ENCODE data around the gene TARS3.

The TARS3 gene

GRCh38 chr15:101698314-101698713 is 26.0 kb downstream of the TARS3 start:
- no peak for DNase-seq (ENCODE audit: low read depth)

- DNase-seq (ENCODE audit: low read depth): no peak
These were observed 26.8 kb downstream of the TARS3 start for GRCh38 chr15:101697488-101697887.

GRCh38 chr15:101696829-101697228 is 27.4 kb downstream of the TARS3 start:
- no peak for DNase-seq (ENCODE audit: low read depth)

- no peak for DNase-seq (ENCODE audit: low read depth)
These were observed 30.0 kb downstream of the TARS3 start for GRCh38 chr15:101694261-101694660.

GRCh38 chr15:101692801-101693598 is 31.3 kb downstream of the TARS3 start:
- no peak for DNase-seq (ENCODE audit: low read depth)

DNA sequence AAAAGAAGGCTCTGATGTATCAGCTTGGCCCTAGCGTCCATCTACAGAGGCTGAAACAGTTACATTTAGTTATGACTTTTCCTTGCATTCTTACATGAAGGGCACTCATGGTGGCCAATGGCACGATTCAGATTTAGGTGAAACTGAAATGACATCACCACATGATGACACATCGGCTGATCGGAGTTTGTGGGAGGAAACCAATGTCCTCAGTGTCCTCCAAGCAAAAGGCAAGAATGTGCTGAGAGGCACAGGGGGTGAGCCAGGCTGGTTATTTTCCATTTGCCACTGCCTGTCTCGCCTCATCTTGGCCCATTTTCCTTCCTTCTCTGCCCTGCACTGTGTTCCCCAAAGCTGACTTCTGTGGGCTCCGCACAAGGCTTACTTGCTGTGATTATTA is 34.4 kb downstream of the TARS3 start:
- DNase-seq (ENCODE audit: low read depth): no peak

- no peak for DNase-seq (ENCODE audit: low read depth)
These were observed 37.6 kb downstream of the TARS3 start for GRCh38 chr15:101686718-101687117.

GRCh38 chr15:101684877-101685276 is 39.4 kb downstream of the TARS3 start:
- DNase-seq (ENCODE audit: low read depth): no peak

- DNase-seq (ENCODE audit: low read depth): peak; percentile 44
These were observed 39.9 kb downstream of the TARS3 start for GRCh38 chr15:101684384-101684783.

GRCh38 chr15:101679806-101680205 is 44.5 kb downstream of the TARS3 start:
- no peak for DNase-seq (ENCODE audit: low read depth)

- peak; percentile 54 for DNase-seq (ENCODE audit: low read depth)
These were observed 47.3 kb downstream of the TARS3 start for GRCh38 chr15:101676921-101677329.

DNA sequence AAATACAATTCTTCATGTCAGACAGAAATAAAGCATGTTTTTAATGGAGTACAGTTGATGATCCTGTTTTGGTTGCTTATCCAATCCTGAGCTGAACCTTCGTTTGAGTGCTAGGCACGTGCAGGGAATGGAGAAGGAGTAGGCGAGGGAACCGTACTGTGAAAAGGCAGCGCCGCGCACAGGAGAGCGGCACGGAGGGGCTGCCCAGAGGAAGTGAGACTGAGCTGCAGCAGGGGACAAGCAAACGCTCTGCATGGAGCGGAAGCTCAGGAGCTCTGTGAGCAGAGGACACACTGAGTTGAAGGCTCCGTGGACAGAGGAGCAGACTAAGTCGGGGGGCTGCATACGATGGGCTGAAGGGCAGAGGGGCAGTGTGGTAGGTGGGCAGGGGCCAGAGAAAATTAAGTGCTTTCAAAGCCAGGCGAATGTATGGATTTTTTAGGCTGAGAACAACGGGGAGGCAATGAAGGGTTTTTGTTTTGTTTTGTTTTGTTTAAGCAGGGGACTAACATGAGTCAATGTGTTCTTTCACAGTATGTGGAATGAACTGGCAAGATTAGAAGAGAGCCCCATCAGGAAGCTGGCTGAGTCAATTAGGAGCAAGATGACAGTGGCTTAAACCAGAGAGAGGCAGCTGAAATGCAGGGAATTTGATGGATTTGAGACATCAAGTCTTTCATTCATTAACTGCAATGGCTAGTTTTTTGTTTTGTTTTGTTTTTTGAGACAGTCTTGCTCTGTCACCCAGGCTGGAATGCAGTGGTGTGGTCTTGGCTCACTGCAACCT is 48.3 kb downstream of the TARS3 start:
- peak; percentile 80 for DNase-seq (ENCODE audit: low read depth)

GRCh38 chr15:101675015-101675414 is 49.3 kb downstream of the TARS3 start:
- peak; percentile 65 for DNase-seq (ENCODE audit: low read depth)

- DNase-seq (ENCODE audit: low read depth): no peak
These were observed 52.0 kb downstream of the TARS3 start for GRCh38 chr15:101672298-101672697.

- DNase-seq (ENCODE audit: low read depth): no peak
These were observed 54.5 kb downstream of the TARS3 start for GRCh38 chr15:101669744-101670143.

- no peak for DNase-seq (ENCODE audit: low read depth)
These were observed 56.4 kb downstream of the TARS3 start for GRCh38 chr15:101667881-101668280.

- DNase-seq (ENCODE audit: low read depth): no peak
These were observed 59.9 kb downstream of the TARS3 start for GRCh38 chr15:101664303-101664913.

GRCh38 chr15:101662203-101662602 is 62.1 kb downstream of the TARS3 start:
- DNase-seq (ENCODE audit: low read depth): no peak

GRCh38 chr15:101660005-101660404 is 64.3 kb downstream of the TARS3 start:
- DNase-seq (ENCODE audit: low read depth): no peak

- DNase-seq (ENCODE audit: low read depth): no peak
These were observed 66.1 kb downstream of the TARS3 start for GRCh38 chr15:101657968-101658784.

DNA sequence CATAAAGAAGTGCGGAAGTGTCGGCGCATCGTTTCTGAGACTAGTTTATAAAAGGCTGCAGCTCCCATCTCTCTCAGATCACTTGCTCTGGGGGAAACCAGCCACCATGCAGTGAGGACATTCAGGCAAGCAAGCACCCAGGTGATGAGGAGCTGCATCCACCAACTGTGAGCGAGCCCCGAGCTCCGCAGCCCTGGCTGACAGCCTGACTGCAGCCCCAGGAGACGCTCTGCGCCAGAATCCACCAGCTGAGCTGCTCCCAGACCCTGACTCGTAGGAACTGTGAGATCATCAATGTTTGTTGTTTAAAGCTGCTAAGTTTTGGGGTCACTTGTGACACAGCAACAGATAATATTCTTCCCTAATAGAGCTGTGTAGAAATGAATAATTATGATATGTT is 67.1 kb downstream of the TARS3 start:
- no peak for DNase-seq (ENCODE audit: low read depth)

All from GM04504 (cell line).